Hepatocyte (in vitro differentiated cells): ENCODE results near the gene FAM136A. TPM values are rescaled to one million over a fixed set of nuclear protein-coding genes. Genes with fewer than 3 reads are reported as not detected.

Source experiments
- DNase-seq: peaks from one replicate; pipeline ENCODE4 v3.0.0-alpha.2; 2016; ENCODE audit warnings: low spot score
- H2AFZ ChIP-seq: fragments of 200-600 bp; sonication (generic); 2 replicates; pipeline ENCODE4 v1.6.0; 2016; ENCODE audit warnings: antibody characterized with exemption, mild to moderate bottlenecking
- H3K27ac ChIP-seq: fragments of 200-600 bp; sonication (generic); 2 replicates; pipeline ENCODE4 v1.5.1; 2016; ENCODE audit warnings: mild to moderate bottlenecking
- H3K27me3 ChIP-seq: fragments of 200-600 bp; sonication (generic); 2 replicates; pipeline ENCODE4 v1.6.1; 2016
- H3K36me3 ChIP-seq: fragments of 200-600 bp; sonication (generic); replicated peaks from 2 replicates; pipeline ENCODE4 v1.5.1; 2016; ENCODE audit warnings: low read depth; ENCODE audit not compliant: insufficient read depth
- H3K4me1 ChIP-seq: fragments of 200-600 bp; sonication (generic); 2 replicates; pipeline ENCODE4 v1.5.1; 2016; ENCODE audit warnings: mild to moderate bottlenecking, moderate library complexity; ENCODE audit not compliant: insufficient read depth
- H3K4me2 ChIP-seq: fragments of 200-600 bp; sonication (generic); 2 replicates; pipeline ENCODE4 v1.6.0; 2016
- H3K4me3 ChIP-seq: fragments of 200-600 bp; sonication (generic); 2 replicates; pipeline ENCODE4 v1.5.1; 2016; ENCODE audit warnings: mild to moderate bottlenecking
- H3K79me2 ChIP-seq: fragments of 200-600 bp; sonication (generic); 2 replicates; pipeline ENCODE4 v1.6.0; 2017; ENCODE audit warnings: mild to moderate bottlenecking
- H3K9me2 ChIP-seq: fragments of 200-600 bp; sonication (generic); replicated peaks from 2 replicates; pipeline ENCODE4 v1.6.0; 2017; ENCODE audit warnings: mild to moderate bottlenecking; ENCODE audit not compliant: insufficient read depth
- H3K9me3 ChIP-seq: fragments of 200-600 bp; sonication (generic); 2 replicates; pipeline ENCODE4 v1.5.1; 2016; ENCODE audit warnings: low read depth, mild to moderate bottlenecking
- H4K20me1 ChIP-seq: fragments of 200-600 bp; sonication (generic); 2 replicates; pipeline ENCODE4 v1.6.0; 2016; ENCODE audit warnings: mild to moderate bottlenecking; ENCODE audit not compliant: insufficient read depth, poor library complexity, severe bottlenecking
- EZH2 ChIP-seq: fragments of 200-600 bp; sonication (generic); IDR thresholded peaks from 2 replicates; pipeline ENCODE4 v1.6.1; 2016; ENCODE audit warnings: antibody characterized with exemption, mild to moderate bottlenecking, borderline replicate concordance
- EZH2phosphoT487 ChIP-seq: fragments of 200-600 bp; sonication (generic); IDR thresholded peaks from one replicate; pipeline ENCODE4 v1.6.1; 2018; ENCODE audit warnings: antibody characterized with exemption, mild to moderate bottlenecking, low read depth, moderate library complexity; ENCODE audit not compliant: unreplicated experiment, severe bottlenecking
- WGBS: methylation state at CpG from one replicate; pipeline ENCODE4 v1.1.6; 2016; ENCODE audit warnings: low lambda C conversion rate; ENCODE audit errors: missing lambda C conversion rate; 5-methylcytosine and 5-hydroxymethylcytosine counted together
- microRNA counts: library from miRNA; unstranded; fragments of <30 nt; microRNA quantifications from one replicate; lab custom pipeline; 2017
- microRNA-seq: library from miRNA; unstranded; fragments of <30 nt; microRNA quantifications from one replicate; pipeline ENCODE4, GENCODE V29; 2017
- polyA plus RNA-seq: library from polyadenylated mRNA; unstranded; fragments of >200 nt; fragmentation: Nextera tagmentation; extraction: Ambion mirVana; gene quantifications from 2 replicates; pipeline ENCODE4 v1.2.1, GENCODE V29; 2016
- small RNA-seq: library from RNA; depleted of rRNA; stranded (forward); fragments of <200 nt; gene quantifications from one replicate; pipeline ENCODE3, GENCODE V24; 2014
- total RNA-seq: library from RNA; depleted of rRNA; stranded (reverse); fragments of >200 nt; gene quantifications from 2 replicates; pipeline ENCODE4 v1.2.3, GENCODE V29; 2014
- TF ChIP-seq, protein P1 (sequence below): fragments of 200-600 bp; sonication (generic); IDR thresholded peaks from 2 replicates; pipeline ENCODE4 v1.5.1; 2016; ENCODE audit warnings: antibody characterized with exemption, mild to moderate bottlenecking; ENCODE audit not compliant: poor library complexity

Gene FAM136A
- total and polyA plus RNA-seq, 2 experiments from 2014 or later, result 56.1 to 63.6 TPM

DNA sequence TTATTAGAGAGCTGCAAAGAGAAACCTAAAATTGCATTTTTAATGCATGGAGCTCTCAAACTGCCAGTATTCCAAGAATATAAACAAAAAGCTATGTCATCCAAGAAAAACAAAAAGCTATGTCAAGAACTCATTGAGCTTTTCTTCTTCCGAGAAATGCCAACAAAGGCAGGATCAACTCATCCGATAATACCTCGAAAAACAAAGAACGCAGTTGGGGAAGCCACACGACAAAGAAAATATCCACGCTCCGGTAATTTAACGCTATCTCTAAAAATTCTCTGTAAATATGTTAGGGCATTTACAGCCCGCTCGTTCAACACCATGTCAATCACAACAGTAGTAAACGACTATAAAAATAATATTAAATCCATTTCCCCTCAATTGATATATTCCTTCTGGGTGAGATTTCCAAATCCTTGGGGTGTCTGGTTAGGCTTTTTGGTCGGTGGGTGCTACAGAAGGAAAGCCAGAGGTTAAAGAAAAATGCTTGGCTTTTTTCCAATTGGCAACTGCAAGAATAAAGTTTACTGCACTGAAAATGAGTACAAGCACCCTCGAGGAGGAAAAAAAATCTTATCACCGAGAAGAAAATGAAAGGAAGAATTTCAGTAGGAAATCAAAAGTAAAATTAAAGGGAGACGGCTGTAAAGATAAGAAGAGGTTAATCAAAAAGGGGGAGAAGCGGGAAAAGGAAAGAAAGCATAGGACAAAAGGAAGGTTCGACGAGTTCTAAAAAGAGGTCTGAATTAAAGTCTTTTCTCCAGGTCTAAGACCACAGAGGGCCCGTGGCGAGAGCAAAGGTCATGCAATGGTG is 54.3 kb downstream of the FAM136A start:
- no peaks in the 10 kb centered on the region for H3K36me3 ChIP-seq
- H3K4me1 ChIP-seq, result peaks cover 8% of the 10 kb centered on the region
- H3K27me3 ChIP-seq, result no peaks in the 10 kb centered on the region
- no peaks in the 10 kb centered on the region for H3K9me3 ChIP-seq
- DNase-seq, result peak; percentile 15
- H3K9me2 ChIP-seq, result no peaks in the 10 kb centered on the region
- H4K20me1 ChIP-seq, result peaks cover 47% of the 10 kb centered on the region
- peak overlapping the region; percentile 93 for H3K4me3 ChIP-seq
- H2AFZ ChIP-seq, result peak overlapping the region; percentile 33
- no peak for TF ChIP-seq EZH2
- TF ChIP-seq, protein P1, sequence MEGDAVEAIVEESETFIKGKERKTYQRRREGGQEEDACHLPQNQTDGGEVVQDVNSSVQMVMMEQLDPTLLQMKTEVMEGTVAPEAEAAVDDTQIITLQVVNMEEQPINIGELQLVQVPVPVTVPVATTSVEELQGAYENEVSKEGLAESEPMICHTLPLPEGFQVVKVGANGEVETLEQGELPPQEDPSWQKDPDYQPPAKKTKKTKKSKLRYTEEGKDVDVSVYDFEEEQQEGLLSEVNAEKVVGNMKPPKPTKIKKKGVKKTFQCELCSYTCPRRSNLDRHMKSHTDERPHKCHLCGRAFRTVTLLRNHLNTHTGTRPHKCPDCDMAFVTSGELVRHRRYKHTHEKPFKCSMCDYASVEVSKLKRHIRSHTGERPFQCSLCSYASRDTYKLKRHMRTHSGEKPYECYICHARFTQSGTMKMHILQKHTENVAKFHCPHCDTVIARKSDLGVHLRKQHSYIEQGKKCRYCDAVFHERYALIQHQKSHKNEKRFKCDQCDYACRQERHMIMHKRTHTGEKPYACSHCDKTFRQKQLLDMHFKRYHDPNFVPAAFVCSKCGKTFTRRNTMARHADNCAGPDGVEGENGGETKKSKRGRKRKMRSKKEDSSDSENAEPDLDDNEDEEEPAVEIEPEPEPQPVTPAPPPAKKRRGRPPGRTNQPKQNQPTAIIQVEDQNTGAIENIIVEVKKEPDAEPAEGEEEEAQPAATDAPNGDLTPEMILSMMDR, result no peak
- TF ChIP-seq EZH2phosphoT487, result no peak
- peak overlapping the region; percentile 80 for H3K4me2 ChIP-seq
- H3K79me2 ChIP-seq, result peaks cover 55% of the 10 kb centered on the region
- under 1% methylated on average over 20 of the region's 20 CpGs for WGBS
- H3K27ac ChIP-seq, result peak overlapping the region; percentile 97

MicroRNAs within 50 kb of the gene (microRNA counts, 767-probe panel; counts per million panel counts)
- microRNA hsa-miR-1285-3p (lab: Ali Mortazavi, UCI), result not detected

Small RNAs within 50 kb of the gene (microRNA-seq; reads per million reads assigned to microRNA genes)
- not detected for gene MIR1285-2

Small RNAs within 50 kb of the gene (small RNA-seq; reads per million reads assigned to genes)
- not detected for gene AC016700.2
- gene MIR1285-2, result not detected

Other genes with a start within 250 kb of the FAM136A start
- gene PCBP1, start 214.6 kb downstream of the FAM136A start, total RNA-seq, result 88.5 and 97.1 TPM in 2 replicates
- 180 and 183 TPM in 2 replicates for gene PCBP1, start 214.6 kb downstream of the FAM136A start, polyA plus RNA-seq
- 16.3 and 22.0 TPM in 2 replicates for gene C2orf42, start 111.0 kb downstream of the FAM136A start, total RNA-seq
- 10.1 and 14.3 TPM in 2 replicates for gene C2orf42, start 111.0 kb downstream of the FAM136A start, polyA plus RNA-seq
- 137 and 160 TPM in 2 replicates for gene TIA1, start 53.4 kb downstream of the FAM136A start, total RNA-seq
- 47.1 and 64.8 TPM in 2 replicates for gene TIA1, start 53.4 kb downstream of the FAM136A start, polyA plus RNA-seq
- 77.7 and 81.6 TPM in 2 replicates for gene PCYOX1, start 43.9 kb downstream of the FAM136A start, total RNA-seq
- gene PCYOX1, start 43.9 kb downstream of the FAM136A start, polyA plus RNA-seq, result 51.0 and 69.0 TPM in 2 replicates
- 198 TPM in 2 replicates for gene SNRPG, start 8.3 kb downstream of the FAM136A start, total RNA-seq
- 326 and 329 TPM in 2 replicates for gene SNRPG, start 8.3 kb downstream of the FAM136A start, polyA plus RNA-seq